AG10803 (cell line): ENCODE data around the gene NXF1.

Experiments
- DNase-seq: peaks from one replicate; pipeline ENCODE4 v3.0.0; 2010; ENCODE audit warnings: low read depth
- H3K4me3 ChIP-seq: 2 replicates; pipeline ENCODE4 v1.5.1; 2011; ENCODE audit warnings: mild to moderate bottlenecking, low read length, control low read depth
- CTCF ChIP-seq: conservative IDR thresholded peaks from 2 replicates; pipeline ENCODE4 v1.5.1; 2011; ENCODE audit warnings: mild to moderate bottlenecking, low read length, control low read depth, inconsistent platforms

Gene NXF1

GRCh38 chr11:62805076-62805892, at the start of gene NXF1:
TSS of gene NXF1 (minus strand) at chr11:62805440. CDS start at chr11:62805356, 84 bp downstream.
- peak; percentile 92 for DNase-seq
- peak; percentile 29 for TF ChIP-seq CTCF
- H3K4me3 ChIP-seq: peak within 1 kb of the TSS; percentile 74

GRCh38 chr11:62854013-62854824, 49.0 kb upstream of the NXF1 start:
- no peak for TF ChIP-seq CTCF
- no peak for DNase-seq
- H3K4me3 ChIP-seq: peak overlapping the region; percentile 93

- no peak for DNase-seq
- H3K4me3 ChIP-seq: peak overlapping the region; percentile 93
- TF ChIP-seq CTCF: no peak
Observed at GRCh38 chr11:62853279-62853965, 48.2 kb upstream of the NXF1 start.

GRCh38 chr11:62852523-62853188, 47.4 kb upstream of the NXF1 start:
- no peak for TF ChIP-seq CTCF
- H3K4me3 ChIP-seq: no peak overlapping the region

GRCh38 chr11:62851807-62852522, 46.7 kb upstream of the NXF1 start:
- DNase-seq: no peak
- no peak for TF ChIP-seq CTCF
- H3K4me3 ChIP-seq: no peak overlapping the region

More at GRCh38 chr11:62852523-62853188, 47.4 kb upstream of the NXF1 start:
- DNase-seq: no peak
